Spleen (tissue), 7 donors: ENCODE results near the gene SRA1.

Experiments used
- POLR2A ChIP-seq, 3 donors: fragments of 450-650 bp; IDR thresholded peaks; one replicate each; pipeline ENCODE4 v1.5.1; 2017; ENCODE audit warnings: antibody characterized with exemption in 3 of 3, mild to moderate bottlenecking in 1 of 3
- TF ChIP-seq, protein P1 (sequence below), 11 experiments: fragments of 200-600 bp in 7 of 11; fragments of 450-650 bp in 4 of 11; sonication (generic) in 4 of 11; IDR thresholded peaks in 8 of 11; conservative IDR thresholded peaks in 3 of 11; 1 replicate in 7 of 11; 2 replicates in 4 of 11; pipeline versions ENCODE4 v1.4.0 to v1.8.0; 2016 to 2021; ENCODE audit warnings: antibody characterized with exemption in 11 of 11, inconsistent platforms in 4 of 11, mild to moderate bottlenecking in 1 of 11
- donor health status: DM: no; HTN: no; CAD: no; lungs with moderate emphysema.
- donor health status: DM: no; HTN: no; CAD: no.
- donor health status: DM: no; HTN: no; CAD: no.

DNA sequence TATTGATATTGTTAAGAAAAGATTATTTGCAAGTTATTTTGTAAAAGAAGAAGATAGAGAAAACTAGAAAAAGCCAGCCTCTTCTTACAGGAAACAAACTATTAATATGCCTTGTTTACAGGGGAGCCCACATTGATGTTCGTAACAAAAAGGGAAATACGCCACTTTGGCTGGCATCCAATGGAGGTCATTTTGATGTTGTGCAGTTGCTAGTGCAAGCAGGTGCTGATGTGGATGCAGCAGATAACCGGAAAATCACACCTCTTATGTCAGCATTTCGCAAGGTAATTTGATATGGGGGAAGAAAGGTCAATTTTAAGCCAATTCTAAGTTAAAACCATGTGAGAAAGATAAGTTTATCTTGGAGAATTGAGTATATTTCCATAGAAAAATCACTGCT, 47.4 kb downstream of the SRA1 start:
- TF ChIP-seq, protein P1, sequence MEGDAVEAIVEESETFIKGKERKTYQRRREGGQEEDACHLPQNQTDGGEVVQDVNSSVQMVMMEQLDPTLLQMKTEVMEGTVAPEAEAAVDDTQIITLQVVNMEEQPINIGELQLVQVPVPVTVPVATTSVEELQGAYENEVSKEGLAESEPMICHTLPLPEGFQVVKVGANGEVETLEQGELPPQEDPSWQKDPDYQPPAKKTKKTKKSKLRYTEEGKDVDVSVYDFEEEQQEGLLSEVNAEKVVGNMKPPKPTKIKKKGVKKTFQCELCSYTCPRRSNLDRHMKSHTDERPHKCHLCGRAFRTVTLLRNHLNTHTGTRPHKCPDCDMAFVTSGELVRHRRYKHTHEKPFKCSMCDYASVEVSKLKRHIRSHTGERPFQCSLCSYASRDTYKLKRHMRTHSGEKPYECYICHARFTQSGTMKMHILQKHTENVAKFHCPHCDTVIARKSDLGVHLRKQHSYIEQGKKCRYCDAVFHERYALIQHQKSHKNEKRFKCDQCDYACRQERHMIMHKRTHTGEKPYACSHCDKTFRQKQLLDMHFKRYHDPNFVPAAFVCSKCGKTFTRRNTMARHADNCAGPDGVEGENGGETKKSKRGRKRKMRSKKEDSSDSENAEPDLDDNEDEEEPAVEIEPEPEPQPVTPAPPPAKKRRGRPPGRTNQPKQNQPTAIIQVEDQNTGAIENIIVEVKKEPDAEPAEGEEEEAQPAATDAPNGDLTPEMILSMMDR (IDR thresholded peaks at IDR 0.05 in 8 of 11, conservative IDR thresholded peaks at IDR 0.05 in 3 of 11): no peak
- TF ChIP-seq POLR2A (IDR thresholded peaks at IDR 0.05): no peak
